PFSK-1 (cell line): ENCODE results near the gene PTPN4.

ENCODE experiments used
- REST ChIP-seq, 2 experiments: IDR thresholded peaks; 2 replicates each; pipeline versions ENCODE4 v1.6.1 to v1.8.0; 2011 to 2012; ENCODE audit warnings: low read depth in 2 of 2, low read length in 2 of 2, control low read depth in 1 of 2, inconsistent platforms in 1 of 2, mild to moderate bottlenecking in 1 of 2, moderate library complexity in 1 of 2; ENCODE audit not compliant: insufficient read depth in 1 of 2
- TAF1 ChIP-seq: IDR thresholded peaks from 2 replicates; pipeline ENCODE4 v1.6.1; 2012; ENCODE audit warnings: low read length, control low read depth, borderline replicate concordance; ENCODE audit not compliant: insufficient read depth

GRCh38 chr2:119849838-119850565 lies 90.3 kb downstream of the PTPN4 start:
- TF ChIP-seq REST (IDR thresholded peaks at IDR 0.05; ENCODE audit: insufficient read depth in 1 of 2, low read depth in 2 of 2, low read length in 2 of 2): no peak
- no peak for TF ChIP-seq TAF1
